Omental fat pad (tissue), 4 donors: ENCODE measurements around the gene CYRIA. TPM values are rescaled to one million over a fixed set of nuclear protein-coding genes. Genes with fewer than 3 reads are reported as not detected.

Experiments used
- ATAC-seq: fragments of 150-250 bp; one replicate; pipeline ENCODE4 v1.9.1; 2016; ENCODE audit warnings: mild to moderate bottlenecking, moderate library complexity; ENCODE audit not compliant: low FRiP score
- DNase-seq: peaks from one replicate; pipeline ENCODE4 v3.0.0-alpha.2; 2019; ENCODE audit warnings: low spot score
- CTCF ChIP-seq, 3 donors: fragments of 450-650 bp; IDR thresholded peaks; one replicate each; pipeline ENCODE4 v1.5.1; 2016 to 2017; ENCODE audit warnings: antibody characterized with exemption in 3 of 3, mild to moderate bottlenecking in 3 of 3, moderate library complexity in 2 of 3
- total RNA-seq, 4 donors: library from RNA; depleted of rRNA; stranded (reverse); fragments of >200 nt; gene quantifications; one replicate each; pipeline ENCODE4 v1.1.0, GENCODE V29; 2016

Gene CYRIA
- total RNA-seq, 4 donors from 2014 or later, result 11.0 to 25.7 (median 15.1) TPM

- TF ChIP-seq CTCF (IDR thresholded peaks at IDR 0.05), result no peak
- DNase-seq (no peak), ATAC-seq (no peak)
Observed at GRCh38 chr2:16639431-16639830, 26.2 kb downstream of the CYRIA start.

- TF ChIP-seq CTCF (IDR thresholded peaks at IDR 0.05), result no peak
- ATAC-seq (no peak), DNase-seq (no peak)
Observed at GRCh38 chr2:16638946-16639345, 26.7 kb downstream of the CYRIA start.

GRCh38 chr2:16637304-16637703, 28.3 kb downstream of the CYRIA start:
- DNase-seq, result no peak
- no peak for TF ChIP-seq CTCF (IDR thresholded peaks at IDR 0.05)
- no peak for ATAC-seq

GRCh38 chr2:16635791-16636699, 29.6 kb downstream of the CYRIA start:
- DNase-seq, result no peak
- no peak for TF ChIP-seq CTCF (IDR thresholded peaks at IDR 0.05)
- no peak for ATAC-seq

GRCh38 chr2:16633621-16634430, 31.8 kb downstream of the CYRIA start:
- no peak for TF ChIP-seq CTCF (IDR thresholded peaks at IDR 0.05)
- ATAC-seq, result no peak
- no peak for DNase-seq

GRCh38 chr2:16632598-16632997, 33.0 kb downstream of the CYRIA start:
- DNase-seq (no peak), ATAC-seq (no peak)
- TF ChIP-seq CTCF (IDR thresholded peaks at IDR 0.05), result no peak
